ENCODE measurements around the gene KLC1.

GRCh38 chr14:103692871-103693270 is 63.9 kb downstream of the KLC1 start:
- TF ChIP-seq POLR2A (IDR thresholded peaks at IDR 0.05) = no peak
- TF ChIP-seq CTCF (IDR thresholded peaks at IDR 0.05) = no peak

Measured in heart left ventricle (tissue), 13 donors.